K562 (cell line): ENCODE measurements around the gene MATK. TPM values are rescaled to one million over a fixed set of nuclear protein-coding genes. Genes with fewer than 3 reads are reported as not detected.

Experiments
- ATAC-seq: fragments of 200-7000 bp; cut with Tn5 transposase; 3 replicates; pipeline ENCODE4 v1.9.1; 2020; ENCODE audit warnings: moderate library complexity
- BruUV-seq: library from RNA; stranded (reverse); fragments of 400-500 nt; replicated peaks from 2 replicates; lab custom pipeline; 2021; lab: Mats Ljungman, UMichigan
- CTCF ChIA-PET: fragments of 300-600 bp; formaldehyde crosslinking; extraction: SDS; loops from one replicate; lab custom pipeline; 2021; ENCODE audit warnings: low intra/inter-chr PET ratio; lab: Yijun Ruan, JAX
- POLR2A ChIA-PET: fragments of 300-600, 350-650 bp; sonication (Branson Sonifier 250); formaldehyde crosslinking; extraction: SDS; loops from one replicate; lab custom pipeline; 2021; ENCODE audit warnings: antibody characterized with exemption, inconsistent platforms; lab: Yijun Ruan, JAX
- DNase-seq, 4 experiments: peaks; one replicate each; pipeline versions ENCODE4 v3.0.0 to v3.0.0-alpha.2; 2011 to 2018; ENCODE audit warnings: low spot score in 3 of 4, mixed read lengths in 3 of 4; ENCODE audit errors: extremely low read depth in 1 of 4
- FAIRE-seq: peaks from 2 replicates; lab custom pipeline; 2011; peaks lifted over from hg19 to GRCh38; lab: Jason Lieb, UNC
- H2AFZ ChIP-seq: 2 replicates; pipeline ENCODE4 v1.6.0; 2011; ENCODE audit warnings: low read depth, low read length, control low read depth, inconsistent platforms
- H3K27ac ChIP-seq: fragments of 200-600 bp; 3 replicates; pipeline ENCODE4 v1.8.0; 2011; ENCODE audit warnings: low read depth, mild to moderate bottlenecking, control low read depth, inconsistent platforms, low read length, moderate library complexity, mixed read lengths; ENCODE audit errors: extremely low read depth
- H3K27me3 ChIP-seq, 2 experiments: fragments of 300-600 bp in 1 of 2; 2 replicates in 1 of 2; 3 replicates in 1 of 2; pipeline versions ENCODE4 v1.6.0 to v1.8.0; 2011; ENCODE audit warnings: inconsistent platforms in 2 of 2, low read length in 2 of 2, mild to moderate bottlenecking in 1 of 2, mixed read lengths in 1 of 2, moderate library complexity in 1 of 2; ENCODE audit not compliant: control insufficient read depth in 2 of 2, insufficient read depth in 2 of 2
- H3K36me3 ChIP-seq: fragments of 300-600 bp; 3 replicates; pipeline ENCODE4 v1.8.0; 2011; ENCODE audit warnings: mild to moderate bottlenecking, low read length, inconsistent platforms; ENCODE audit not compliant: control insufficient read depth, insufficient read depth
- H3K4me1 ChIP-seq, 2 experiments: fragments of 200-600 bp in 1 of 2; replicated peaks in 1 of 2; 2 replicates in 1 of 2; 3 replicates in 1 of 2; pipeline versions ENCODE4 v1.5.1 to v1.8.0; 2011; ENCODE audit warnings: inconsistent platforms in 2 of 2, low read length in 2 of 2, mild to moderate bottlenecking in 1 of 2, mixed read lengths in 1 of 2, moderate library complexity in 1 of 2; ENCODE audit not compliant: control insufficient read depth in 2 of 2, insufficient read depth in 2 of 2
- H3K4me2 ChIP-seq: 2 replicates; pipeline ENCODE4 v1.6.1; 2011; ENCODE audit warnings: low read length, control low read depth, inconsistent platforms, mixed read lengths; ENCODE audit not compliant: insufficient read depth
- H3K4me3 ChIP-seq: fragments of 200-600 bp; sonication (generic), shearing (Covaris generic); 2 replicates; pipeline ENCODE4 v1.5.1; 2016; ENCODE audit warnings: control low read depth, inconsistent platforms
- H3K79me2 ChIP-seq: fragments of 200-600 bp; 3 replicates; pipeline ENCODE4 v1.8.0; 2011; ENCODE audit warnings: low read length, inconsistent platforms; ENCODE audit not compliant: control insufficient read depth, insufficient read depth
- H3K9ac ChIP-seq, 2 experiments: 2 replicates each; pipeline versions ENCODE4 v1.6.0 to v1.6.1; 2011; ENCODE audit warnings: low read depth in 2 of 2, low read length in 2 of 2, control low read depth in 1 of 2, inconsistent platforms in 1 of 2, mild to moderate bottlenecking in 1 of 2, mixed read lengths in 1 of 2; ENCODE audit not compliant: insufficient read depth in 1 of 2
- H3K9me1 ChIP-seq: one replicate; pipeline ENCODE4 v1.6.0; 2011; ENCODE audit warnings: inconsistent platforms, mild to moderate bottlenecking, low read length, moderate library complexity; ENCODE audit not compliant: control insufficient read depth, insufficient read depth
- H3K9me3 ChIP-seq: replicated peaks from 2 replicates; pipeline ENCODE4 v1.5.1; 2011; ENCODE audit warnings: low read depth, low read length, inconsistent platforms; ENCODE audit not compliant: control insufficient read depth, insufficient read depth
- H4K20me1 ChIP-seq: replicated peaks from 2 replicates; pipeline ENCODE4 v1.6.1; 2011; ENCODE audit warnings: low read length, inconsistent platforms, mixed read lengths; ENCODE audit not compliant: control insufficient read depth, insufficient read depth
- CREB1 ChIP-seq, 2 experiments: sonication (generic) in 1 of 2; formaldehyde crosslinking in 1 of 2; IDR thresholded peaks; 2 replicates each; pipeline versions ENCODE4 v1.6.1 to v1.8.0; 2012 to 2022; ENCODE audit warnings: inconsistent platforms in 1 of 2, mild to moderate bottlenecking in 1 of 2, missing genetic modification reagents in 1 of 2, moderate library complexity in 1 of 2
- FUS ChIP-seq: fragments of 200-400 bp; formaldehyde crosslinking; optimal IDR thresholded peaks from 2 replicates; pipeline ENCODE3; 2017; ENCODE audit warnings: low read depth, low read length
- KDM1A ChIP-seq, 2 experiments: fragments of 450-650 bp; IDR thresholded peaks; 2 replicates each; pipeline ENCODE4 v1.6.1; 2016; ENCODE audit warnings: mild to moderate bottlenecking in 2 of 2
- NCOA2 ChIP-seq, 2 experiments: fragments of 450-650 bp; IDR thresholded peaks; 2 replicates each; pipeline ENCODE4 v1.6.1; 2018; ENCODE audit warnings: mild to moderate bottlenecking in 2 of 2, moderate library complexity in 1 of 2; ENCODE audit not compliant: partially characterized antibody in 2 of 2
- RBM25 ChIP-seq: fragments of 200-400 bp; formaldehyde crosslinking; IDR thresholded peaks from 2 replicates; pipeline ENCODE4 v1.6.1; 2018; ENCODE audit warnings: low read length, low read depth, moderate library complexity; ENCODE audit not compliant: severe bottlenecking
- ZNF347 ChIP-seq: fragments of 450-650 bp; formaldehyde crosslinking; IDR thresholded peaks from 2 replicates; pipeline ENCODE4 v1.4.0; 2020; ENCODE audit warnings: low read depth, mild to moderate bottlenecking, moderate library complexity
- WGBS: fragments of 100-300 bp; shearing (Covaris generic); methylation state at CpG from one replicate; pipeline ENCODE4 v1.1.6; 2016; ENCODE audit warnings: low coverage, mixed read lengths; ENCODE audit not compliant: insufficient coverage; ENCODE audit errors: missing lambda C conversion rate; 5-methylcytosine and 5-hydroxymethylcytosine counted together
- in situ Hi-C: fragments of 300-500 bp; cut with MboI; formaldehyde crosslinking; loops from 4 replicates; pipeline ENCODE4 v1.15.0; 2018; ENCODE audit warnings: inconsistent platforms, mixed read lengths
- intact Hi-C: fragments of 100-400 bp; cut with micrococcal nuclease; formaldehyde crosslinking; loops from 2 replicates; pipeline ENCODE4 v1.14.2; 2022
- polyA plus RNA-seq, 8 experiments: library from polyadenylated mRNA; depleted of rRNA in 4 of 8; stranded (reverse) in 5 of 8; unstranded in 3 of 8; fragments of >200 nt; fragmentation: Nextera tagmentation in 2 of 8; fragmentation: Illumina TruSeq in 1 of 8; extraction: Ambion mirVana in 2 of 8; extraction: Trizol in 1 of 8; gene quantifications; 2 replicates each; pipeline versions ENCODE4 v1.2.1 to v1.2.3, GENCODE V29; 2011 to 2014; ENCODE audit warnings: inconsistent platforms in 1 of 8, missing spikeins in 1 of 8
- total RNA-seq, 7 experiments: library from RNA; depleted of rRNA in 6 of 7; stranded (reverse); fragments of >200 nt in 6 of 7; fragmentation: Illumina TruSeq in 2 of 7; extraction: Trizol in 2 of 7; gene quantifications; 2 replicates each; pipeline versions ENCODE4 v1.2.1 to v1.2.3, GENCODE V29; 2011 to 2021; ENCODE audit warnings: low replicate concordance in 1 of 7
- TF ChIP-seq, protein P1 (sequence below): fragments of 250-450 bp; sonication (Bioruptor Pico); IDR thresholded peaks from 2 replicates; pipeline ENCODE4 v1.5.0; 2022; ENCODE audit warnings: mild to moderate bottlenecking

MATK gene
- total and polyA plus RNA-seq, 9 of the 15 experiments (the other 6 are each of a cell fraction or from before 2014, with no cell fraction given): 0.08 to 41.5 (median 21.4) TPM

GRCh38 chr19:3818466-3818865 is 32.3 kb upstream of the MATK start:
- H3K4me3 ChIP-seq: no peak overlapping the region
- ATAC-seq: no peak
- no peaks in the 10 kb centered on the region for H3K79me2 ChIP-seq
- TF ChIP-seq FUS: no peak
- TF ChIP-seq CREB1 (IDR thresholded peaks at IDR 0.05): no peak
- no peak for TF ChIP-seq CREB1 (CRISPR knock-in tag; IDR thresholded peaks at IDR 0.05)
- no peak for TF ChIP-seq NCOA2 (IDR thresholded peaks at IDR 0.05; ENCODE audit: partially characterized antibody in 2 of 2)
- TF ChIP-seq, protein P1, sequence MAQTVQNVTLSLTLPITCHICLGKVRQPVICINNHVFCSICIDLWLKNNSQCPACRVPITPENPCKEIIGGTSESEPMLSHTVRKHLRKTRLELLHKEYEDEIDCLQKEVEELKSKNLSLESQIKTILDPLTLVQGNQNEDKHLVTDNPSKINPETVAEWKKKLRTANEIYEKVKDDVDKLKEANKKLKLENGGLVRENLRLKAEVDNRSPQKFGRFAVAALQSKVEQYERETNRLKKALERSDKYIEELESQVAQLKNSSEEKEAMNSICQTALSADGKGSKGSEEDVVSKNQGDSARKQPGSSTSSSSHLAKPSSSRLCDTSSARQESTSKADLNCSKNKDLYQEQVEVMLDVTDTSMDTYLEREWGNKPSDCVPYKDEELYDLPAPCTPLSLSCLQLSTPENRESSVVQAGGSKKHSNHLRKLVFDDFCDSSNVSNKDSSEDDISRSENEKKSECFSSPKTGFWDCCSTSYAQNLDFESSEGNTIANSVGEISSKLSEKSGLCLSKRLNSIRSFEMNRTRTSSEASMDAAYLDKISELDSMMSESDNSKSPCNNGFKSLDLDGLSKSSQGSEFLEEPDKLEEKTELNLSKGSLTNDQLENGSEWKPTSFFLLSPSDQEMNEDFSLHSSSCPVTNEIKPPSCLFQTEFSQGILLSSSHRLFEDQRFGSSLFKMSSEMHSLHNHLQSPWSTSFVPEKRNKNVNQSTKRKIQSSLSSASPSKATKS (CRISPR knock-in tag): no peak
- TF ChIP-seq ZNF347 (CRISPR knock-in tag): no peak
- no peak for TF ChIP-seq KDM1A (IDR thresholded peaks at IDR 0.05)
- TF ChIP-seq RBM25: no peak
- H3K9me3 ChIP-seq: no peaks in the 10 kb centered on the region
- no peaks in the 10 kb centered on the region for H3K36me3 ChIP-seq
- H3K9me1 ChIP-seq: no peaks in the 10 kb centered on the region
- no peaks in the 10 kb centered on the region; a peak in 1 of 5 replicates for H3K27me3 ChIP-seq
- FAIRE-seq: peak; percentile 19
- no peak overlapping the region for H3K27ac ChIP-seq
- H2AFZ ChIP-seq: peak overlapping the region; percentile 54; the same call in 1 of the 2 replicates
- intact Hi-C loops (no loop called here), in situ Hi-C loops (no loop called here)
- POLR2A ChIA-PET: interaction anchor here (0.6 to 1.2 kb wide), 4 partner anchors 9 to 167 kb away, joined by 3 to 4 read pairs (median 3); partner anchors contain the start of gene EEF2
- BruUV-seq: no TSS peak
- no peak overlapping the region for H3K4me2 ChIP-seq
- no peaks in the 10 kb centered on the region for H4K20me1 ChIP-seq
- H3K9ac ChIP-seq: peak overlapping the region in 1 of 2 experiments; percentile 58; a peak in 2 of 4 replicates
- WGBS: 27% methylated on average over 11 of the region's 11 CpGs
- CTCF ChIA-PET: no interaction called here
- no peak for DNase-seq
- H3K4me1 ChIP-seq: peaks cover 5 to 51% of the 10 kb centered on the region in 2 experiments; a peak in 4 of 5 replicates
